ENCODE measurements around the gene FLNC. TPM values are rescaled to one million over a fixed set of nuclear protein-coding genes. Genes with fewer than 3 reads are reported as not detected.

The FLNC gene
- total RNA-seq, 1 donor from 2014 or later = 11.7 TPM

DNA sequence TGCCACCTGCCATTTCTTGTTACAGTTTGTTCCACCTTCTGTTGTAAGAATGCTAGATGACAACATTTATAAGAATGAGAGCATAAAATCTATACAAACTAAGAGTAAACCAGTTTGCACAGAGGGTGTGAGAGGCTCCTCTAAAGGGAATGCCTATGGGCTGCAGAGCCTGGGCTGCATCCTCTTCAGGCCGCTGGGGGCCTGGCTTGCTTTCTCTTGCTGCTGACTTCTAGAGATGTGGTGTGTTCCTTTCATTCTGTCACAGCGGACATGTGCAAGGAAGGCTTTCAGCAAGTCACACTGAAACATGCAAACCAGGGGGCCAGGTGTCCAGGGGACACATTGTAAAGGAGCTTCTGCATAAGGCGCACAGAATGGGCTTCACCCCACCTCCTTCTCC lies 25.4 kb downstream of the FLNC start:
- Histone ChIP-seq H3K36me3 (no peaks in the 10 kb centered on the region), H3K27me3 (ENCODE audit: low read depth) (no peaks in the 10 kb centered on the region), H3K4me1 (peaks cover 6% of the 10 kb centered on the region)

DNA sequence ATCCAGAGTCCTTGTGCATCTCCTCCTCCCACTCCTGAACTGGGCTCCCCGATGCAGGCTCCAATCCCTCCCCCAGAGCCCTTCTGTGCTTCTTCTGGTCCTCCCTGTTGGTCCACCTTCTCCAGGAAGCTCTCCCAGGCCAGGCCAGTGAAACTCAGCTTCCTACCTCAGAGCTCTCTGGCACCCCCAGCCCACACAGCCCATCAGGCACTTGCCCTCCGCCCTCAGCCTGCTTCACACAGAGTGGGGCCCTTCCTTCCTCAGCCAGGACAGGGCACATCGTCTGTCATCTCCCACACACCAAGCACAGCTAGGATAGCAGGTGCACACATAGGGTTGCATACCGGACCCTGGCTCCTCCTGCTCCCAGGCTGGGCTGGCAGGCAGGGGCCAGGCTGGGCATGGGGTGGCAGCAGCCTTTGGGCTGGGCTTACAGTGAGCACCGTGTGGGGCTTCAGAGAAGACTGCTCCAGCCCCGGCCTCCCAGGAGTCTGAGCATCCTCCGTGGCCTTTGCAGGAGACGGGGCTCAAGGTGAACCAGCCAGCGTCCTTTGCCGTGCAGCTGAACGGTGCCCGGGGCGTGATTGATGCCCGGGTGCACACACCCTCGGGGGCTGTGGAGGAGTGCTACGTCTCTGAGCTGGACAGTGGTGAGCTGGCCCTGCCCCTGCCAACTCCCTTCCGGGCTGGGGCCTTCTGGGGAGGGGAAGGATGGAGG lies 26.0 kb downstream of the FLNC start:
- no peaks in the 10 kb centered on the region for H3K27me3 ChIP-seq (ENCODE audit: low read depth)
- intact Hi-C loops (cut with DNase I) = no loop called here
- DNase-seq = no peak
- peaks cover 6% of the 10 kb centered on the region for H3K4me1 ChIP-seq
- no peak overlapping the region for H3K27ac ChIP-seq
- no peak for ATAC-seq
- H3K9me3 ChIP-seq = no peaks in the 10 kb centered on the region
- H3K36me3 ChIP-seq = no peaks in the 10 kb centered on the region
- H3K4me3 ChIP-seq = no peak overlapping the region
- TF ChIP-seq, protein P1, sequence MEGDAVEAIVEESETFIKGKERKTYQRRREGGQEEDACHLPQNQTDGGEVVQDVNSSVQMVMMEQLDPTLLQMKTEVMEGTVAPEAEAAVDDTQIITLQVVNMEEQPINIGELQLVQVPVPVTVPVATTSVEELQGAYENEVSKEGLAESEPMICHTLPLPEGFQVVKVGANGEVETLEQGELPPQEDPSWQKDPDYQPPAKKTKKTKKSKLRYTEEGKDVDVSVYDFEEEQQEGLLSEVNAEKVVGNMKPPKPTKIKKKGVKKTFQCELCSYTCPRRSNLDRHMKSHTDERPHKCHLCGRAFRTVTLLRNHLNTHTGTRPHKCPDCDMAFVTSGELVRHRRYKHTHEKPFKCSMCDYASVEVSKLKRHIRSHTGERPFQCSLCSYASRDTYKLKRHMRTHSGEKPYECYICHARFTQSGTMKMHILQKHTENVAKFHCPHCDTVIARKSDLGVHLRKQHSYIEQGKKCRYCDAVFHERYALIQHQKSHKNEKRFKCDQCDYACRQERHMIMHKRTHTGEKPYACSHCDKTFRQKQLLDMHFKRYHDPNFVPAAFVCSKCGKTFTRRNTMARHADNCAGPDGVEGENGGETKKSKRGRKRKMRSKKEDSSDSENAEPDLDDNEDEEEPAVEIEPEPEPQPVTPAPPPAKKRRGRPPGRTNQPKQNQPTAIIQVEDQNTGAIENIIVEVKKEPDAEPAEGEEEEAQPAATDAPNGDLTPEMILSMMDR (IDR thresholded peaks at IDR 0.05) = no peak

More for the DNA sequence above, 25.4 kb downstream of the FLNC start:
- TF ChIP-seq, protein P1 (IDR thresholded peaks at IDR 0.05) = no peak
- ATAC-seq (no peak), DNase-seq (no peak)
- Histone ChIP-seq H3K9me3 (no peaks in the 10 kb centered on the region), H3K27ac (no peak overlapping the region), H3K4me3 (no peak overlapping the region)
- intact Hi-C loops (cut with DNase I) = no loop called here

DNA sequence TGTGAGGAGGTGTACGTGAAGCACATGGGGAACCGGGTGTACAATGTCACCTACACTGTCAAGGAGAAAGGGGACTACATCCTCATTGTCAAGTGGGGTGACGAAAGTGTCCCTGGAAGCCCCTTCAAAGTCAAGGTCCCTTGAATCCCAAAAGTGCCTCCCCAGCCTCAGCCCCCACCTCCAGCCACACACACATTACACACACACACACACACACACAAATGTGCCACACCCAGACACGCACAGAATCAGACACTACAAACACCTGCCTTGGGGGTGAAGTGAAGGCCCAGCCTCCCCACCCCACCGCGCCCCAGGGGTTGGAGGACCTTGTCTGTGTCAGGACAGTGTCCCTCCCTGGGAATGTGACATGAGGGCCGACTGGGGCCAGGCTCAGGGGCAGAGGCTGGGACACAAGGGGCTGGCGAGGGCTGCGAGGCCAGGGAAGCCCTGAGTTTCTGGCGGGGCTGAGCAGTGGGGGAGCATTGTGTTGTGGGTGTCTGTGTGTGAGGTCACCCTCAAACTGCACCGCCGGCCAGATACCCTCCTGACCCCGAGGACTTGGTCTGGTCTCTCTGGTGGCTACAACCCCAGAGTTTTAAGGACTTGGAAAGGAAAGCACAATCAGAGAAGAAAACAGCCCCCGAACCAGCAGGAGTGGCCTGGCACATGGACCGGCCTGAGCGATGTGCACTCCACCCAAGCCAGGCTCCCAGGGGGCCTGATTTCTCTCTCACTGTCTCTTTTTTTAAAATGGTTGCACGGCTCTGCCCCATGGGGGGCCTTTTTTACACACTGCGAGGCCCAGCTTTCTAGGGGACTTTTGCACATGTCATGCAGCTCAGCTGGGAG lies 28.4 kb downstream of the FLNC start:
- Histone ChIP-seq H3K27me3 (ENCODE audit: low read depth) (no peaks in the 10 kb centered on the region), H3K4me3 (no peak overlapping the region), H3K4me1 (peaks cover 10% of the 10 kb centered on the region), H3K9me3 (no peaks in the 10 kb centered on the region), H3K27ac (no peak overlapping the region), H3K36me3 (no peaks in the 10 kb centered on the region)
- ATAC-seq (no peak), DNase-seq (no peak)
- TF ChIP-seq, protein P1 (IDR thresholded peaks at IDR 0.05) = no peak
- intact Hi-C loops (cut with DNase I) = no loop called here

DNA sequence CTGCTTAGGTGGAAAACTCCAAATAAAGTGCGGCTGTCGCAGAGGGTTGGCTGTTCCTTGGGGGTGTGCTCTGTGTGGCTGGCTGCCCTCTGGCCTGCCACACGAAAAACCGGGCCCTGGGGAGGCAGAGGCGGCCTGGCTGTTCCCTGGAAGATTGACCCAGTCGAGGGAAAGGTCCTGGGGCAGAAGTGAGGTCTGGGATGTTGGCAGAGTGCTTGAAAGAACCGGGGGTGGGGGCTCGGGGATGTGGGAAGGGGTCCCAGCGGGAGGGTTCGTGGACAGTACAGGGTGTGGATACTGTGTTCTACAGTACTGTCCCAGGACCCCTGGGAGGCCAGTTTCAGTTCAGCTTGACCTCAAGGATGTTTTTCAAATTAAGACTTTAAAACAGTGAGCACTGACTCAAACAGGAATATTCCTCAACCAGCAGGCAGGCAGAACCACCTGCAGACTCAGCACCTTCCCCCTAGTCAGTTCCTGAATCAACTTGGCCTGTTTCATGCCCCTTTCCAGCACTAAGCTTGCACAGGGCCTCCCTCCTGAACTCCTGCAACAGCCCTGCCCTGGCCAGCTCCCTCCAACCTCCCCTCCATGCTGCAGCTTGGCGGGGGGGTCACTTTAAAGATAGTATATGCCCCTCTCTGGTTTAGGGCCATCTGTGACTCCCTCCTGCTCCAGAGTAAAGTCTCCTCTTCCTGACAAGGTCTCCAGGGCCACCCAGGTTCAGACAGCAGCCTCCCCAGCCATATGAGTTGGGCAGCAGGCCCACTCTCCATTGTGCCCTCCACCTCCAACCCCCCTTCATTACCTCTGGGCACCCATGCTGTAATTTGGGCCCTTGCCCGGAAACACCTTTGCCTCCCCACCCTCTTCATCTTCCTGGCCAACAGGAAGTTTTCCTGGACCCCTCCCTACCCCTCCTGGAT lies 29.3 kb downstream of the FLNC start:
- no peak for DNase-seq
- peaks cover 18% of the 10 kb centered on the region for H3K4me1 ChIP-seq

More for the DNA sequence above, 29.3 kb downstream of the FLNC start:
- intact Hi-C loops (cut with DNase I) = no loop called here
- Histone ChIP-seq H3K9me3 (no peaks in the 10 kb centered on the region), H3K27me3 (ENCODE audit: low read depth) (no peaks in the 10 kb centered on the region), H3K36me3 (no peaks in the 10 kb centered on the region), H3K4me3 (no peak overlapping the region), H3K27ac (no peak overlapping the region)
- ATAC-seq = no peak
- TF ChIP-seq, protein P1 (IDR thresholded peaks at IDR 0.05) = no peak

Measured in lower lobe of right lung (tissue), 2 donors.